ENCODE results near the gene ZNF470.

ZNF470 gene

GRCh38 chr19:56611288-56611687 lies 44.0 kb downstream of the ZNF470 start:
- DNase-seq = no peak

GRCh38 chr19:56612737-56613136 lies 45.5 kb downstream of the ZNF470 start:
- DNase-seq = no peak

DNA sequence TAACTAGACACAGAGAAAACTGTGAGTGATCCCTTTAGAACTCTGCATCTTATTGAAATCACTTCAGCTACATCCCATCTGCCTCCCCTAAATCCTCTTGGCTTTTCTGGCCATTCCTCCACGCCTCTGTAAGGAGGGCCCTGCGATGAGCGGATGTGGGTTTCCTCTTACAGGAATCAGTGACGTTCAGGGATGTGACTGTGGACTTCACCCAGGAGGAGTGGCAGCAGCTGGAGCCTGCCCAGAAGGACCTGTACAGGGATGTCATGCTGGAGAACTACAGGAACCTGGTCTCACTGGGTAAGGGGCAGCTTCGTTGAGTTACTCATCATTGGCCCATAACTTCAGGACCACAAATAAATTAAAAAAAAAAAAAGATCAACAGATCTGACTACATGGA lies 46.4 kb downstream of the ZNF470 start:
- no peak for DNase-seq

GRCh38 chr19:56617531-56617930 lies 50.3 kb downstream of the ZNF470 start:
- DNase-seq = no peak

GRCh38 chr19:56619121-56619520 lies 51.9 kb downstream of the ZNF470 start:
- DNase-seq = no peak

DNA sequence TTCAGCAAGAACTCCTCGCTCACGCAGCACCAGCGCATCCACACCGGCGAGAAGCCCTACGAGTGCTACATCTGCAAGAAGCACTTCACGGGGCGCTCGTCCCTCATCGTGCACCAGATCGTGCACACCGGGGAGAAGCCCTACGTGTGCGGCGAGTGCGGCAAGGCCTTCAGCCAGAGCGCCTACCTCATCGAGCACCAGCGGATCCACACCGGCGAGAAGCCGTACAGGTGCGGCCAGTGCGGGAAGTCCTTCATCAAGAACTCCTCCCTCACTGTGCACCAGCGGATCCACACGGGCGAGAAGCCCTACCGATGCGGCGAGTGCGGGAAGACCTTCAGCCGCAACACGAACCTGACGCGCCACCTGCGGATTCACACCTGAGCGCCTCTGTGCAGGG lies 55.1 kb downstream of the ZNF470 start:
- no peak for DNase-seq

- DNase-seq = no peak
Measured at GRCh38 chr19:56623006-56623405, 55.7 kb downstream of the ZNF470 start.

- no peak for DNase-seq
Measured at GRCh38 chr19:56625708-56626107, 58.4 kb downstream of the ZNF470 start.

GRCh38 chr19:56633021-56633420 lies 65.8 kb downstream of the ZNF470 start:
- no peak for DNase-seq

GRCh38 chr19:56637976-56638555 lies 70.8 kb downstream of the ZNF470 start:
- DNase-seq = no peak
